Thyroid gland (tissue), 4 donors: ENCODE data around the gene INPP4A. TPM values are rescaled to one million over a fixed set of nuclear protein-coding genes. Genes with fewer than 3 reads are reported as not detected.

ENCODE experiments used
- DNase-seq, 2 donors: peaks; one replicate each; pipeline ENCODE4 v3.0.0-alpha.2; 2019
- H3K27ac ChIP-seq, 3 donors: fragments of 200-600 bp; sonication (generic); 1 replicate in 2 of 3; 2 replicates in 1 of 3; pipeline ENCODE4 v1.5.1; 2016 to 2019; ENCODE audit warnings: mild to moderate bottlenecking in 1 of 3, moderate library complexity in 1 of 3
- H3K27me3 ChIP-seq: fragments of 200-600 bp; sonication (generic); one replicate; pipeline ENCODE4 v1.5.1; 2019
- H3K36me3 ChIP-seq, 2 donors: fragments of 200-600 bp; sonication (generic); one replicate each; pipeline ENCODE4 v1.5.1; 2016 to 2019
- H3K4me1 ChIP-seq, 2 donors: fragments of 200-600 bp; sonication (generic); one replicate each; pipeline ENCODE4 v1.5.1; 2017 to 2019
- H3K4me3 ChIP-seq, 3 donors: fragments of 200-600 bp; sonication (generic); replicated peaks in 1 of 3; 1 replicate in 2 of 3; 2 replicates in 1 of 3; pipeline ENCODE4 v1.5.1; 2016; ENCODE audit warnings: mild to moderate bottlenecking in 1 of 3
- H3K9me3 ChIP-seq: fragments of 200-600 bp; sonication (generic); one replicate; pipeline ENCODE4 v1.5.1; 2017
- POLR2A ChIP-seq, 2 donors: fragments of 450-650 bp; IDR thresholded peaks; one replicate each; pipeline ENCODE4 v1.6.1; 2017; ENCODE audit warnings: antibody characterized with exemption in 2 of 2, mild to moderate bottlenecking in 2 of 2, moderate library complexity in 1 of 2
- WGBS, 2 donors: methylation state at CpG; one replicate each; pipeline ENCODE4 v1.1.5; 2017; 5-methylcytosine and 5-hydroxymethylcytosine counted together
- intact Hi-C: fragments of 100-400 bp; cut with DNase I; formaldehyde crosslinking; loops from one replicate; pipeline ENCODE4 v1.15.1; 2023
- total RNA-seq, 4 donors: library from RNA; depleted of rRNA; stranded (reverse); fragments of >200 nt; gene quantifications; one replicate each; pipeline ENCODE4 v1.2.3, GENCODE V29; 2016
- TF ChIP-seq, protein P1 (sequence below), 6 experiments: fragments of 200-600 bp in 3 of 6; fragments of 450-650 bp in 3 of 6; sonication (generic) in 3 of 6; IDR thresholded peaks; one replicate each; pipeline ENCODE4 v1.5.1; 2016 to 2019; ENCODE audit warnings: antibody characterized with exemption in 6 of 6, mild to moderate bottlenecking in 2 of 6, inconsistent platforms in 1 of 6, moderate library complexity in 1 of 6

INPP4A gene
- total RNA-seq, 4 donors from 2014 or later = 18.9 to 24.9 (median 23.8) TPM

DNA sequence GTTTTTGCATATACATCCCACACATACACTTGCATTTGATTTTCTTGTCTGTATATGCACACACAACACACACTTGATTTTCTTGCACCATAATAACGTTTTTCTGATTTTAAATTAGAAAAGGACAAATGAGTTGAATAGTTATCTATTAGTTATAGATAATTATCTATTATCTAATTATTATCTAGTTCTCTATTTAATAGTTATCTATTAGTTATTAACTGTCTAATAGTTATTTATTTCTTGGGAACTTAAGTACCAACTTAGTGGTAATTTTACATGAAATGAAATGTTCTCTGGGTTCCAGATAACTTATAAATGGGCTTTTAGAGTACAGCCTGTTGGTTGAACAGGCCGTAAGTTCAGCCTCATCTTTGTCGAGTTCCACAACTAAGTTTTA lies 23.0 kb downstream of the INPP4A start:
- DNase-seq = no peak
- peaks cover 10 to 21% of the 10 kb centered on the region in 2 donors for H3K4me1 ChIP-seq
- no peak overlapping the region for H3K27ac ChIP-seq
- intact Hi-C loops = no loop called here
- 94 to 97% methylated on average over 3 of the region's 3 CpGs for WGBS, 2 donors
- TF ChIP-seq, protein P1, sequence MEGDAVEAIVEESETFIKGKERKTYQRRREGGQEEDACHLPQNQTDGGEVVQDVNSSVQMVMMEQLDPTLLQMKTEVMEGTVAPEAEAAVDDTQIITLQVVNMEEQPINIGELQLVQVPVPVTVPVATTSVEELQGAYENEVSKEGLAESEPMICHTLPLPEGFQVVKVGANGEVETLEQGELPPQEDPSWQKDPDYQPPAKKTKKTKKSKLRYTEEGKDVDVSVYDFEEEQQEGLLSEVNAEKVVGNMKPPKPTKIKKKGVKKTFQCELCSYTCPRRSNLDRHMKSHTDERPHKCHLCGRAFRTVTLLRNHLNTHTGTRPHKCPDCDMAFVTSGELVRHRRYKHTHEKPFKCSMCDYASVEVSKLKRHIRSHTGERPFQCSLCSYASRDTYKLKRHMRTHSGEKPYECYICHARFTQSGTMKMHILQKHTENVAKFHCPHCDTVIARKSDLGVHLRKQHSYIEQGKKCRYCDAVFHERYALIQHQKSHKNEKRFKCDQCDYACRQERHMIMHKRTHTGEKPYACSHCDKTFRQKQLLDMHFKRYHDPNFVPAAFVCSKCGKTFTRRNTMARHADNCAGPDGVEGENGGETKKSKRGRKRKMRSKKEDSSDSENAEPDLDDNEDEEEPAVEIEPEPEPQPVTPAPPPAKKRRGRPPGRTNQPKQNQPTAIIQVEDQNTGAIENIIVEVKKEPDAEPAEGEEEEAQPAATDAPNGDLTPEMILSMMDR (IDR thresholded peaks at IDR 0.05) = no peak
- TF ChIP-seq POLR2A (IDR thresholded peaks at IDR 0.05) = no peak
- H3K36me3 ChIP-seq = no peaks in the 10 kb centered on the region
- no peak overlapping the region for H3K4me3 ChIP-seq
- H3K27me3 ChIP-seq = no peaks in the 10 kb centered on the region
- no peaks in the 10 kb centered on the region for H3K9me3 ChIP-seq

DNA sequence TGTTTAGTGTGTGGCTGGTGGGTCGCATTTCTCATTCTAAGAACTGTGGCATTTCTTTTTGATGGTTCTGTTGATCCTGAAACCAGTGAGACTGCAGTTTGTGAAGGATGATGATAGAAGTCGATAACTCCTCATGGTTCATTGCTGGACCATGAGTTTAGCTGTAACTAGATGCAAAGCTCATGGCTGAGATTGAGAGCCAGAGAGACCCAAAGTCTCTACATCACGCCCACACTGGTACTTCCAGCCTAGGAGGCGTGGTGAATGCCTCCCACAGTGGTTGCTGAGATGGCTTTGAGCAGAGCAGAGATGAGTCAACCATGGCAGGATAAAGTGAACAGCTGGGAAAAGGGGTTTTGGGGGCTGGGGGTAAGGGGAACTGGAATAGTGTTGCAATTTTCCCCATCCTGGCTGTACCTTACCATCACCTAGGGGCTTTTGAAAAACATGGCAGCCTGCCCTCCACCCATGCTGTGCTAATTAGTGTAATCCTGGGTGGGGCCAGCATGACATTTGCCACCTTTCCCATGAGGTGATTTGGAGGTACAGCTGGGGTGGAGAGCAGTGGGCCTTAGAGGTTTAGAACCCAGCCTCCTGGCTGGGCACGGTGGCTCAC lies 24.1 kb downstream of the INPP4A start:
- peaks cover 10 to 25% of the 10 kb centered on the region in 2 donors for H3K4me1 ChIP-seq
- WGBS, 2 donors = 94 to 97% methylated on average over 5 of the region's 5 CpGs
- intact Hi-C loops = no loop called here

DNA sequence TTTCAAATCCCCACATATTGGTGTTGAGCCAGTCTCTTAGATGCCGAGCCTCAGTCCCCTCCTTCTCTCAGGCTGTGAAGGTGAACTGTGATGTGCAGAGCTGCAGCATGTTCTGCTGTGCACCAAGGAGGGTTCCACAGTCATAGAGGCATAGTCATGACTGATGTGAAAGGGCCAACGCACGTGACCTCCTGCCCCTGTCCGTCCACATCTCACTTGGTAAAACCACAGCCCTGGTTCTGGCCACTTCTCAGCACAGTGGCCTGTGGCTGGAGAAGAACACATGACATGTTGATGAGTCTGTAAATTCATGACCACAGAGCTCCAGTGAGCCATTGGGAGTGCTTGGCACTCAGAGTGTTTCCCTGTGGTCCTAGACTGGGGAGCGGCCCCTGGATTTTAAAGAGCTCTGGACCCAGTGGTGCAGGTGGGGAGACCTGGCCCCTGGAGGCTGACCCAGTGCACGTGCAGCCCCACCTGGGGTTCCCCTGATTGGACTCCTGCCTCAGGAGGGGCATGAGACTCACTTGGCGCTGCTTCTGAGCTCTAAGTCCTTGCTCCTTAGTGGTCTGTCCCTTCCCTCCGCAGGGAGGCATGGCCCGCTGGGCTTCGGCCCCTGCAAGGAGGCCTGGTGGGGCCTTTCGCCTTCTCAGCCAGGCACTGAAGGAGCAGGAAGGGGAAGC lies 25.3 kb downstream of the INPP4A start:
- Histone ChIP-seq H3K36me3 (no peaks in the 10 kb centered on the region), H3K4me1 (peaks cover 10 to 29% of the 10 kb centered on the region in 2 donors), H3K9me3 (no peaks in the 10 kb centered on the region), H3K27ac (no peak overlapping the region), H3K4me3 (no peak overlapping the region), H3K27me3 (no peaks in the 10 kb centered on the region)
- no peak for TF ChIP-seq POLR2A (IDR thresholded peaks at IDR 0.05)
- TF ChIP-seq, protein P1 (IDR thresholded peaks at IDR 0.05) = no peak
- 94 to 95% methylated on average over 10 of the region's 11 CpGs for WGBS, 2 donors
- no peak for DNase-seq
- intact Hi-C loops = no loop called here

More for the DNA sequence above, 24.1 kb downstream of the INPP4A start:
- Histone ChIP-seq H3K4me3 (no peak overlapping the region), H3K9me3 (no peaks in the 10 kb centered on the region), H3K27ac (no peak overlapping the region), H3K27me3 (no peaks in the 10 kb centered on the region), H3K36me3 (no peaks in the 10 kb centered on the region)
- DNase-seq = no peak
- TF ChIP-seq, protein P1 (IDR thresholded peaks at IDR 0.05) = no peak
- TF ChIP-seq POLR2A (IDR thresholded peaks at IDR 0.05) = no peak

DNA sequence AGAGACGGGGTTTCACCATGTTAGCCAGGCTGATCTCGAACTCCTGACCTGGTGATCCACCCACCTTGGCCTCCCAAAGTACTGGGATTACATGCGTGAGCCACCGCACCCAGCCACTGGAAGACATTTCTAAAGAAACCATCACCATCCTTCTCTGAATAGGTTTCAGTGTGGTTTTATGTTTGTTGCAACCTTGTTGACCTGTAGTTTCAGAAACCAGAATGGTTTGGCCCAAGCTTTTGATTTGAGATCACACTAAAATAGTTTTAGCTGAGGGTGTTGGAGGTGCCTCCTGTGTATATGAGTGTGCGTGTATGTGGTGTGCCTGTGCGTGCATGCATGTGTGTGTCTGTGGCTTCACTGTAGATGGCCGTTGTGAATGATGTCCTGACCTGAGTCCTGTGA lies 26.2 kb downstream of the INPP4A start:
- no peak for DNase-seq
- no peaks in the 10 kb centered on the region for H3K27me3 ChIP-seq
- no peak overlapping the region for H3K4me3 ChIP-seq
- WGBS, 2 donors = 82 to 98% methylated on average over 7 of the region's 7 CpGs
- intact Hi-C loops = no loop called here
- H3K4me1 ChIP-seq = peaks cover 3 to 21% of the 10 kb centered on the region in 2 donors
- H3K9me3 ChIP-seq = no peaks in the 10 kb centered on the region
- H3K27ac ChIP-seq = no peak overlapping the region
- TF ChIP-seq, protein P1 (IDR thresholded peaks at IDR 0.05) = no peak
- TF ChIP-seq POLR2A (IDR thresholded peaks at IDR 0.05) = no peak
- H3K36me3 ChIP-seq = no peaks in the 10 kb centered on the region
